Loucy (cell line): ENCODE measurements around the gene VSX1.

Source experiments
- CTCF ChIP-seq: fragments of 200-600 bp; sonication (generic); conservative IDR thresholded peaks from 2 replicates; pipeline ENCODE4 v1.5.1; 2014; ENCODE audit warnings: mild to moderate bottlenecking, antibody characterized with exemption, low read length
- EZH2phosphoT487 ChIP-seq: fragments of 200-600 bp; IDR thresholded peaks from 2 replicates; pipeline ENCODE4 v1.6.1; 2018; ENCODE audit warnings: antibody characterized with exemption, mild to moderate bottlenecking, moderate library complexity, borderline replicate concordance

DNA sequence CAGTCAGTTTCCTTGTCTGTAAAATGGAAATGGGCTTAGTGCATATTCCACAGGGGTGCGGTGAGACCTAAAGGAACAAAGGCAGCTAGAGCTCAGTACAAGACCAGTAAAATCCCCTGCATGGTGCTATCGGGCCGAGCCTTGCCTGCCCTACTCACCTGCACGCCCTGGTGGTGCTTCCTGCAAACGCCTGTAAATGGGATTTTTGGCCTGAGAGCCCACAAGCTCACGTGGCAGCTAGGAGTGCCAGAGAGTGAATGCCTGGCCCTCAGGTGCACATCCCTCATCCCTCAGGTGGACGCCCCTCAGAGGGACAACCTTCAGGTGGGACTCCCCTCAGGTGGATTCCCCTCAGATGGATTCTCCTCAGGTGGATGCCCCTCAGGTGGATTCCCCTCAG is 48.0 kb upstream of the VSX1 start:
- TF ChIP-seq CTCF = no peak
- TF ChIP-seq EZH2phosphoT487 = no peak
